DND-41 (cell line): ENCODE data around the gene ARHGAP24.

Experiments used
- ATAC-seq: fragments of 200-7000 bp; cut with Tn5 transposase; 3 replicates; pipeline ENCODE4 v1.9.1; 2021; ENCODE audit warnings: low read depth; ENCODE audit not compliant: insufficient read depth
- DNase-seq: peaks from one replicate; pipeline ENCODE4 v3.0.0-alpha.2; 2020
- H2AFZ ChIP-seq: 2 replicates; pipeline ENCODE4 v1.6.0; 2012; ENCODE audit warnings: low read depth, low read length
- H3K27ac ChIP-seq: 2 replicates; pipeline ENCODE4 v1.5.1; 2012; ENCODE audit warnings: low read length, inconsistent platforms
- H3K27me3 ChIP-seq: fragments of 200-600 bp; sonication (generic); 2 replicates; pipeline ENCODE4 v1.6.0; 2012; ENCODE audit warnings: low read length, mild to moderate bottlenecking, inconsistent platforms; ENCODE audit not compliant: insufficient read depth, poor library complexity
- H3K36me3 ChIP-seq: 2 replicates; pipeline ENCODE4 v1.5.1; 2012; ENCODE audit warnings: low read length, inconsistent platforms; ENCODE audit not compliant: insufficient read depth
- H3K4me1 ChIP-seq: 2 replicates; pipeline ENCODE4 v1.5.1; 2012; ENCODE audit warnings: mild to moderate bottlenecking, low read length; ENCODE audit not compliant: insufficient read depth
- H3K4me2 ChIP-seq: 2 replicates; pipeline ENCODE4 v1.6.0; 2012; ENCODE audit warnings: mild to moderate bottlenecking, moderate library complexity, low read length, inconsistent platforms; ENCODE audit not compliant: insufficient read depth
- H3K4me3 ChIP-seq, 2 experiments: fragments of 200-600 bp in 1 of 2; shearing (Covaris generic) in 1 of 2; 2 replicates each; pipeline ENCODE4 v1.5.1; 2012 to 2016; ENCODE audit warnings: inconsistent platforms in 2 of 2, low read length in 2 of 2, mild to moderate bottlenecking in 2 of 2, low read depth in 1 of 2, moderate library complexity in 1 of 2
- H3K79me2 ChIP-seq: 2 replicates; pipeline ENCODE4 v1.6.0; 2012; ENCODE audit warnings: low read length, inconsistent platforms; ENCODE audit not compliant: insufficient read depth
- H3K9ac ChIP-seq: 2 replicates; pipeline ENCODE4 v1.6.0; 2012; ENCODE audit warnings: low read depth, mild to moderate bottlenecking, inconsistent platforms, low read length, moderate library complexity
- H3K9me3 ChIP-seq: 2 replicates; pipeline ENCODE4 v1.5.1; 2012; ENCODE audit warnings: low read length, moderate library complexity, mild to moderate bottlenecking, inconsistent platforms; ENCODE audit not compliant: insufficient read depth, severe bottlenecking
- H4K20me1 ChIP-seq: 2 replicates; pipeline ENCODE4 v1.6.0; 2012; ENCODE audit warnings: low read length; ENCODE audit not compliant: insufficient read depth
- EZH2 ChIP-seq: IDR thresholded peaks from 3 replicates; pipeline ENCODE4 v1.6.1; 2012; ENCODE audit warnings: borderline replicate concordance, low read depth, mild to moderate bottlenecking, moderate library complexity, low read length, inconsistent platforms; ENCODE audit not compliant: severe bottlenecking
- TF ChIP-seq, protein P1 (sequence below): IDR thresholded peaks from 2 replicates; pipeline ENCODE4 v1.5.1; 2012; ENCODE audit warnings: borderline replicate concordance, low read length, moderate library complexity, mild to moderate bottlenecking; ENCODE audit not compliant: poor library complexity, severe bottlenecking; ENCODE audit errors: extremely low read depth

Gene ARHGAP24

DNA sequence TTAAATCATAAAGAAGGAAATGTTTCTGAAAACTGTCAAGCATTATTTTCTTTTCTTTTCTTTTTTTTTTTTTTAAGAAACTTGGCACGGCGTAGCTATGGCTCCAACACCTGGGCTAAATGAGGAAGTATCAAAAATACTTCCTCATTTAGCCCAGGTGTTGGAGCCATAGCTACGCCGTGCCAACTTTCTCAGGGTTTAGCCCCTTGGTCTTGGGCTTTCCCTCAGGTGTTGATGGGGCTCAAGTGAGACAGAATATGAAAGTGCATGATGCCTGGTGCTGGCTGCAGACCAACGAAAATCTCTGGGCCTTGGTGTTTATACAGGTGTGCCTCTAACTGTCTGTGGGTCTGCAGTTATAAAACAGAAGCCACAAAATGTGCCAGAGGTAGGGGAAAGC, 132.7 kb downstream of the ARHGAP24 start:
- Histone ChIP-seq H3K79me2 (no peaks in the 10 kb centered on the region), H3K27ac (no peak overlapping the region), H4K20me1 (no peaks in the 10 kb centered on the region), H3K4me1 (no peaks in the 10 kb centered on the region), H3K27me3 (no peaks in the 10 kb centered on the region), H3K9ac (no peak overlapping the region), H3K4me3 (no peak overlapping the region), H3K4me2 (no peak overlapping the region), H2AFZ (no peak overlapping the region), H3K9me3 (no peaks in the 10 kb centered on the region), H3K36me3 (no peaks in the 10 kb centered on the region)
- no peak for DNase-seq
- TF ChIP-seq EZH2 = no peak
- TF ChIP-seq, protein P1, sequence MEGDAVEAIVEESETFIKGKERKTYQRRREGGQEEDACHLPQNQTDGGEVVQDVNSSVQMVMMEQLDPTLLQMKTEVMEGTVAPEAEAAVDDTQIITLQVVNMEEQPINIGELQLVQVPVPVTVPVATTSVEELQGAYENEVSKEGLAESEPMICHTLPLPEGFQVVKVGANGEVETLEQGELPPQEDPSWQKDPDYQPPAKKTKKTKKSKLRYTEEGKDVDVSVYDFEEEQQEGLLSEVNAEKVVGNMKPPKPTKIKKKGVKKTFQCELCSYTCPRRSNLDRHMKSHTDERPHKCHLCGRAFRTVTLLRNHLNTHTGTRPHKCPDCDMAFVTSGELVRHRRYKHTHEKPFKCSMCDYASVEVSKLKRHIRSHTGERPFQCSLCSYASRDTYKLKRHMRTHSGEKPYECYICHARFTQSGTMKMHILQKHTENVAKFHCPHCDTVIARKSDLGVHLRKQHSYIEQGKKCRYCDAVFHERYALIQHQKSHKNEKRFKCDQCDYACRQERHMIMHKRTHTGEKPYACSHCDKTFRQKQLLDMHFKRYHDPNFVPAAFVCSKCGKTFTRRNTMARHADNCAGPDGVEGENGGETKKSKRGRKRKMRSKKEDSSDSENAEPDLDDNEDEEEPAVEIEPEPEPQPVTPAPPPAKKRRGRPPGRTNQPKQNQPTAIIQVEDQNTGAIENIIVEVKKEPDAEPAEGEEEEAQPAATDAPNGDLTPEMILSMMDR = no peak
- no peak for ATAC-seq

DNA sequence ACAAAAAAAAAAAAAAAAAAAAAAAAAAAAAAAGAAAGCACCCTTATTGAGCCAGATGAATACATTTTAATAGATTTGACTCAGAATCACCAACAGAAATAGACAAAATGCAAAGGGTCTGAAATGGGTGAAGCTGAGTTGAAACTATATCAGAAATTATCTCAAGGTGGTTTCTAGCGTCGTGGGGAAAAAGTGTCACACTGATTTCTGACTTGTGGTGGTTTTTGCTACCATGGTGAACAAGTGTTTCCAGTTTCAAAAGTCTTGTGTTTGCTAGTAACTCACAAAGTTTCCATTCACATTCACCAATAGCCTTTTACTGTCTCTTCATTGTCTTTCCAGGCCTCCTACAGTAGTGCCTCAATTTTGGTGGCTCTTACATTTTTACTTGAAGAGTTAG, 135.5 kb downstream of the ARHGAP24 start:
- H3K9ac ChIP-seq = no peak overlapping the region
- TF ChIP-seq EZH2 = no peak
- TF ChIP-seq, protein P1 = no peak
- no peaks in the 10 kb centered on the region for H3K4me1 ChIP-seq
- no peak overlapping the region for H2AFZ ChIP-seq
- DNase-seq (no peak), ATAC-seq (no peak)
- H3K4me2 ChIP-seq = no peak overlapping the region
- no peaks in the 10 kb centered on the region for H3K79me2 ChIP-seq
- H3K36me3 ChIP-seq = no peaks in the 10 kb centered on the region
- no peaks in the 10 kb centered on the region for H3K9me3 ChIP-seq
- H3K27me3 ChIP-seq = no peaks in the 10 kb centered on the region
- H3K4me3 ChIP-seq = no peak overlapping the region
- H4K20me1 ChIP-seq = no peaks in the 10 kb centered on the region
- no peak overlapping the region for H3K27ac ChIP-seq

DNA sequence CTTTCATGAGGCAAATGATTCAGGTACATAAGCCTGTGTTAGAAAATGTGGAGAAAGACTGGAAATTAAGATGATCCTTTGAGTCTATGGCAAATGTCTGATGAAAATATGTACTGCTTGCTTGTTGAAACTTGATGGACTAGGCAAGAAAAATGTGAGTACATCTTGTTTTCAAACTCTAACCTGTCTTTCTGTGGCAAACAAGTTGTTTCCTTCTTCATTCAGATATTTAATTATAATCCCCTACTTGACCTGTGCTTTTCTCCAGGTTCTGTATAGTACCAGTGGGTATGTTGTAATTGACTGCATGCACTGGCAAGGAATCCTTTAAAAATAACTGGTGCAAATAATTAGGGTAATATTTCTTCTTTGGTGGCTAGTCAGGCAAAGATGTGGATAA, 136.7 kb downstream of the ARHGAP24 start:
- Histone ChIP-seq H3K9me3 (no peaks in the 10 kb centered on the region), H3K9ac (no peak overlapping the region), H3K27me3 (no peaks in the 10 kb centered on the region), H3K4me3 (no peak overlapping the region), H3K27ac (no peak overlapping the region), H3K4me1 (no peaks in the 10 kb centered on the region), H2AFZ (no peak overlapping the region), H3K79me2 (no peaks in the 10 kb centered on the region), H3K36me3 (no peaks in the 10 kb centered on the region), H3K4me2 (no peak overlapping the region), H4K20me1 (no peaks in the 10 kb centered on the region)
- ATAC-seq = no peak
- no peak for DNase-seq
- no peak for TF ChIP-seq EZH2
- TF ChIP-seq, protein P1 = no peak

DNA sequence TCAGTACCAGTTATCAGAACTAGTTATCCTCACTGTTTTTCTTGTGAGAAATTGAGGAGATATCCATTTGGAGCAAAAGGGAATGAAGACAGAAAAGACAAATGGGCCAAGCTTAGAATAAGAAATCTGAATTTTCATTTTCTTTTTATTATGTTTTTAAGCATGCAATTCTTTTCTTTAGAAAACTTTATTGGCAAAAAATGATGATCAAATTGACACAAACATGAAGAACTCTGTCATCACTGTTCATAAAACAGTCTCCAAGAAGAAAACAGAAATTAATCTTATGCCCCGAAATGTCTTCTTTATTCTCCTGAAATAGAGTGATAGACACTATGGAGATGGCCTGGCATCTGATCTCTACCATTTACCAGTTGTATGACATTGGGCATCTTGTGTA, 139.0 kb downstream of the ARHGAP24 start:
- no peak overlapping the region for H3K27ac ChIP-seq
- no peak overlapping the region for H3K4me3 ChIP-seq
- H4K20me1 ChIP-seq = no peaks in the 10 kb centered on the region
- no peaks in the 10 kb centered on the region for H3K9me3 ChIP-seq
- ATAC-seq = no peak
- no peak overlapping the region for H3K4me2 ChIP-seq
- no peaks in the 10 kb centered on the region for H3K27me3 ChIP-seq
- H3K9ac ChIP-seq = no peak overlapping the region
- H3K4me1 ChIP-seq = no peaks in the 10 kb centered on the region
- no peaks in the 10 kb centered on the region for H3K79me2 ChIP-seq
- H3K36me3 ChIP-seq = no peaks in the 10 kb centered on the region
- DNase-seq = no peak
- no peak overlapping the region for H2AFZ ChIP-seq
- TF ChIP-seq, protein P1 = no peak
- no peak for TF ChIP-seq EZH2
